Testis (tissue), 3 donors: Measurements from ENCODE around the gene TNFRSF6B. TPM values are rescaled to one million over a fixed set of nuclear protein-coding genes. Genes with fewer than 3 reads are reported as not detected.

Experiments
- DNase-seq: peaks from one replicate; pipeline ENCODE4 v3.0.0-alpha.2; 2019
- H3K27ac ChIP-seq, 2 donors: fragments of 200-600 bp; sonication (generic); one replicate each; pipeline ENCODE4 v1.5.1; 2019
- H3K27me3 ChIP-seq: fragments of 200-600 bp; sonication (generic); one replicate; pipeline ENCODE4 v1.5.1; 2019
- H3K36me3 ChIP-seq: fragments of 200-600 bp; sonication (generic); one replicate; pipeline ENCODE4 v1.5.1; 2017; ENCODE audit warnings: low read depth; ENCODE audit errors: missing control alignments
- H3K4me1 ChIP-seq: fragments of 200-600 bp; sonication (generic); one replicate; pipeline ENCODE4 v1.5.1; 2019
- H3K4me3 ChIP-seq, 2 donors: fragments of 200-600 bp; sonication (generic); one replicate each; pipeline ENCODE4 v1.5.1; 2017 to 2019
- H3K9me3 ChIP-seq: fragments of 200-600 bp; sonication (generic); one replicate; pipeline ENCODE4 v1.5.1; 2017
- CTCF ChIP-seq, 3 experiments: fragments of 450-650 bp in 2 of 3; fragments of 200-600 bp in 1 of 3; sonication (generic) in 1 of 3; IDR thresholded peaks; one replicate each; pipeline ENCODE4 v1.5.1; 2016 to 2019; ENCODE audit warnings: antibody characterized with exemption in 3 of 3, mild to moderate bottlenecking in 2 of 3, moderate library complexity in 1 of 3
- POLR2A ChIP-seq: fragments of 450-650 bp; IDR thresholded peaks from one replicate; pipeline ENCODE4 v1.6.1; 2017; ENCODE audit warnings: antibody characterized with exemption, mild to moderate bottlenecking, moderate library complexity
- WGBS, 2 donors: methylation state at CpG; one replicate each; pipeline ENCODE4 v1.1.5; 2018; 5-methylcytosine and 5-hydroxymethylcytosine counted together
- intact Hi-C: fragments of 100-400 bp; cut with DNase I; formaldehyde crosslinking; loops from one replicate; pipeline ENCODE4 v1.15.1; 2023; ENCODE audit warnings: low total_unique reads
- polyA plus RNA-seq: library from polyadenylated mRNA; stranded (reverse); fragments of 350-450 nt; fragmentation: Illumina TruSeq; extraction: RNeasy Lipid Tissue Mini Kit (QIAGEN cat#74804); gene quantifications from one replicate; pipeline ENCODE4 v1.2.3, GENCODE V29; 2014; ENCODE audit warnings: low read depth, low replicate concordance; ENCODE audit not compliant: insufficient read depth
- total RNA-seq, 2 donors: library from RNA; depleted of rRNA; stranded (reverse); fragments of >200 nt; gene quantifications; one replicate each; pipeline ENCODE4 v1.2.3, GENCODE V29; 2016

The TNFRSF6B gene
- total and polyA plus RNA-seq, 3 donors from 2014 or later: 3.0 to 30.5 (median 26.2) TPM

GRCh38 chr20:63662813-63663189 is 33.7 kb upstream of the TNFRSF6B start:
- DNase-seq: no peak
- Histone ChIP-seq H3K4me1 (peaks cover 7% of the 10 kb centered on the region), H3K27ac (no peak overlapping the region), H3K9me3 (no peaks in the 10 kb centered on the region), H3K4me3 (no peak overlapping the region), H3K36me3 (no peaks in the 10 kb centered on the region), H3K27me3 (no peaks in the 10 kb centered on the region)
- TF ChIP-seq POLR2A (no peak), CTCF (IDR thresholded peaks at IDR 0.05) (no peak)
- WGBS, 2 donors: 85 to 95% methylated on average over 5 to 9 of the region's 9 CpGs
- intact Hi-C loops: no loop called here

GRCh38 chr20:63663332-63664066 is 33.0 kb upstream of the TNFRSF6B start:
- no peaks in the 10 kb centered on the region for H3K36me3 ChIP-seq
- peaks cover 6% of the 10 kb centered on the region for H3K4me1 ChIP-seq
- H3K4me3 ChIP-seq: no peak overlapping the region
- no peaks in the 10 kb centered on the region for H3K9me3 ChIP-seq
- WGBS, 2 donors: 91 to 94% methylated on average over 10 to 26 of the region's 26 CpGs
- no peaks in the 10 kb centered on the region for H3K27me3 ChIP-seq
- DNase-seq: no peak
- intact Hi-C loops: no loop called here
- TF ChIP-seq POLR2A (no peak), CTCF (IDR thresholded peaks at IDR 0.05) (no peak)
- H3K27ac ChIP-seq: no peak overlapping the region

- intact Hi-C loops: no loop called here
- no peaks in the 10 kb centered on the region for H3K36me3 ChIP-seq
- no peak overlapping the region for H3K27ac ChIP-seq
- WGBS, 2 donors: 89 to 93% methylated on average over 12 to 21 of the region's 22 CpGs
- H3K4me1 ChIP-seq: peaks cover 5% of the 10 kb centered on the region
- no peaks in the 10 kb centered on the region for H3K27me3 ChIP-seq
- TF ChIP-seq POLR2A: no peak
- TF ChIP-seq CTCF (IDR thresholded peaks at IDR 0.05): no peak
- no peak overlapping the region for H3K4me3 ChIP-seq
- no peaks in the 10 kb centered on the region for H3K9me3 ChIP-seq
- DNase-seq: no peak
Observed at GRCh38 chr20:63664143-63664851, 32.2 kb upstream of the TNFRSF6B start.

GRCh38 chr20:63664861-63665594 is 31.4 kb upstream of the TNFRSF6B start:
- no peaks in the 10 kb centered on the region for H3K27me3 ChIP-seq
- intact Hi-C loops: no loop called here
- no peaks in the 10 kb centered on the region for H3K36me3 ChIP-seq
- no peaks in the 10 kb centered on the region for H3K4me1 ChIP-seq
- no peak overlapping the region for H3K27ac ChIP-seq
- 70 to 81% methylated on average over 9 to 18 of the region's 18 CpGs for WGBS, 2 donors
- no peaks in the 10 kb centered on the region for H3K9me3 ChIP-seq
- DNase-seq: no peak
- no peak overlapping the region for H3K4me3 ChIP-seq
- no peak for TF ChIP-seq CTCF (IDR thresholded peaks at IDR 0.05)
- TF ChIP-seq POLR2A: no peak
